ENCODE results near the gene SHROOM3.

The SHROOM3 gene

DNA sequence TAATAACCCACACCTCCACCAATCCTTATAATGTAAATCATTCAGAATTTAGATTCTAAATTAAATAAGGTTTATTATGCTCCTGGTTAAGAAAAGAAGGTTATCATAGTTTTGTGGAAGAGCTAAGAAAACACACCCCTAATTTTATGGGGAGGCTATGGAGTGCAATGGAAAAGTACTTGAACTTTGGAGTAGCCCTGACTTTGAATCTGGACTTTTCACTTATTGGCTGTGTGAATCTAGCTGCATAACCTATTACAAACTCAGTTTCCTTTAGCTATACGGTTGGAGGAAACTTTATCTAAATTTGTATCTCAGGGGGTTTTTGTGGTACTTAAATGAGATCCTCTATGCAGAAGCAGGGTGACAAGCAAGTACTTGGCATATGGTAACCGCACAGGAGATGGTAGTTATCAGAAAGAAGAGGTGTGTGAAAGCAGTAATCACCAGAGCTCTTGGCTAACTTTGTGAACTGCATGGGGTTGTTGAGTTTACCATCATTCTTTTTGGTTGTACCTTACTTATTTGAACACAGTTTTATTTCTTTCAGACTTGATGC lies 143.1 kb downstream of the SHROOM3 start:
- TF ChIP-seq, protein P1, sequence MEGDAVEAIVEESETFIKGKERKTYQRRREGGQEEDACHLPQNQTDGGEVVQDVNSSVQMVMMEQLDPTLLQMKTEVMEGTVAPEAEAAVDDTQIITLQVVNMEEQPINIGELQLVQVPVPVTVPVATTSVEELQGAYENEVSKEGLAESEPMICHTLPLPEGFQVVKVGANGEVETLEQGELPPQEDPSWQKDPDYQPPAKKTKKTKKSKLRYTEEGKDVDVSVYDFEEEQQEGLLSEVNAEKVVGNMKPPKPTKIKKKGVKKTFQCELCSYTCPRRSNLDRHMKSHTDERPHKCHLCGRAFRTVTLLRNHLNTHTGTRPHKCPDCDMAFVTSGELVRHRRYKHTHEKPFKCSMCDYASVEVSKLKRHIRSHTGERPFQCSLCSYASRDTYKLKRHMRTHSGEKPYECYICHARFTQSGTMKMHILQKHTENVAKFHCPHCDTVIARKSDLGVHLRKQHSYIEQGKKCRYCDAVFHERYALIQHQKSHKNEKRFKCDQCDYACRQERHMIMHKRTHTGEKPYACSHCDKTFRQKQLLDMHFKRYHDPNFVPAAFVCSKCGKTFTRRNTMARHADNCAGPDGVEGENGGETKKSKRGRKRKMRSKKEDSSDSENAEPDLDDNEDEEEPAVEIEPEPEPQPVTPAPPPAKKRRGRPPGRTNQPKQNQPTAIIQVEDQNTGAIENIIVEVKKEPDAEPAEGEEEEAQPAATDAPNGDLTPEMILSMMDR (IDR thresholded peaks at IDR 0.05; ENCODE audit: unreplicated experiment in 3 of 3) = no peak
- Mint-ChIP-seq H3K36me3 (ENCODE audit: low read depth) (no peaks in the 10 kb centered on the region), H3K9me3 (no peaks in the 10 kb centered on the region), H3K27ac (no peak overlapping the region), H3K4me1 (peaks cover 44% of the 10 kb centered on the region), H3K27me3 (ENCODE audit: low read depth) (peaks cover 4% of the 10 kb centered on the region), H3K4me3 (no peak overlapping the region)

DNA sequence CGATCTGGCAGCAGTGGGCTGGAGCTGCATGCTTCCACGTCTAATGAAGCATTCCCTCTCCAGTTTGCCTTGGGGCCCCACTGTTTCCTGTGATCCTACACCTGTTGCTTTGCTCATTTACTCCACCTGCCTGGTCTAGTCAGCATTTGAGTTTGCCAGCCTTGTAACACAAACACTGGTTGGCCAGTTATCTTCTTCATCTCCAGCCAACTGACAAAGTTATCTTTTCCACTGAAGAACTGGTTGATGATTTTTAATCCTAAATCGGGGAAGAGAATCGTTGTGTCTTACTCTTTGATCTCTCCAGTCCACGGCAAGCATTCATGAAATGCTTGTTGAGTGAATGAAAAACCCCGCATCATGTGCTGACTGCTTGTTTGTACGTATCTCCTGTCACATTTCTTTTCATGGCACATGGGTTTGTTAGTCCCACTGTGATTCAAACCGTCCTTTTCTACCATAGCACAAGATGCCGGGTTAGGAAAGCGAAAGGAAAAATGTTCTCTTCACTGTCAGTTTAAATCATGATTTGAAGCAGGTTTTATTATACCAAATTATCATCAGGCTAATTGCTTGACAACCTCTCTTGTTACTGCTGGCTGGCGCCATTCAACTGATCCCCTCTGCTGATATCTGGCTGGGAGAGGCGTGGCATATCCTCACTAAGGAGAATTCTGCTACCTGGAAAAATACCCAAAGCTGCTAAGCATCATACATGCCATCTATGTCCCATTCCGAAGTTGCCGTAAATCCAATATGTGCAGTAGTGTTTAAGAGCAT lies 144.8 kb downstream of the SHROOM3 start:
- TF ChIP-seq, protein P1 (IDR thresholded peaks at IDR 0.05; ENCODE audit: unreplicated experiment in 3 of 3) = no peak
- Mint-ChIP-seq H3K4me1 (peaks cover 41% of the 10 kb centered on the region), H3K4me3 (no peak overlapping the region), H3K9me3 (no peaks in the 10 kb centered on the region), H3K36me3 (ENCODE audit: low read depth) (no peaks in the 10 kb centered on the region), H3K27ac (peak overlapping the region in 2 of 3 experiments; percentile 30 to 37), H3K27me3 (ENCODE audit: low read depth) (peaks cover 4% of the 10 kb centered on the region)

- H3K9me3 Mint-ChIP-seq = no peaks in the 10 kb centered on the region
- TF ChIP-seq, protein P1 (IDR thresholded peaks at IDR 0.05; ENCODE audit: unreplicated experiment in 3 of 3) = no peak
- no peaks in the 10 kb centered on the region for H3K36me3 Mint-ChIP-seq (ENCODE audit: low read depth)
- H3K4me3 Mint-ChIP-seq = no peak overlapping the region
- peak overlapping the region; percentile 75 to 90 (median 88) for H3K27ac Mint-ChIP-seq
- peaks cover 56% of the 10 kb centered on the region for H3K4me1 Mint-ChIP-seq
- peaks cover 4% of the 10 kb centered on the region for H3K27me3 Mint-ChIP-seq (ENCODE audit: low read depth)
These were observed 146.3 kb downstream of the SHROOM3 start for GRCh38 chr4:76581077-76581962.

DNA sequence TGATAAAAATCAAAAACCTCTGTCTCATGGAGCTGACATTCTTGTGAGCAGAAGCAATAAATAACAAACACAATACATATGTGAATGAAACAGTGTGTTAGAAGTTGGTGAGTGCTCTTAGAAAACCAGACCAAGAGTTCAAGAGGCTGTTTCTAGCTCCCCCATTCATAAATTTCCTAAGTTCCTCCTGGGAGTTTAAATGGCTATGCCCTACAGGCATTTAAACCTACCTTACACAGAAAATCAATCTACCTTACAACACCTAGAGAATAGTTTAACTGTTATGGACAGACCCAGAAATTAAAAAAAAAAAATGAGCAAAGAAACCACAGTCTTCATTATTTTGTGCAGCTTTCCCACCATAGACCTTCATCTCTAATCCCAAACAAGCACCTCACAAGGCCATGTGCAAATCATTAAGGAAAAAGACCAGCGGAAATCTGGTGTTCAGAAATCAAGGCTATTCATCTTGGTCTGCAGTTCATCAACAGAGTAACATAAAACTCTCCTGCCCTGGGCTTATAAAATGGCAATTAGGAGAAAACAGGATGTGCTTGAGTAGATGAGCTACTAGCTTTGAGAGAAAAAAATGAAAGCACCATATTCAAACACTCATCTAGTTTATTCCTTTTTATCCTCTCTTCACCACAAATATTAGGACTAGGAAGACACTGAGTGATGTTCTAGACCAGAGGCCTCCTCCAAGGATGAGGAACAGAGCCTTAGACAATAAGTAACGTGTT lies 147.2 kb downstream of the SHROOM3 start:
- H3K4me3 Mint-ChIP-seq = no peak overlapping the region
- TF ChIP-seq, protein P1 (IDR thresholded peaks at IDR 0.05; ENCODE audit: unreplicated experiment in 3 of 3) = no peak
- H3K9me3 Mint-ChIP-seq = no peaks in the 10 kb centered on the region
- H3K27ac Mint-ChIP-seq = peak overlapping the region; percentile 75 to 90 (median 88)
- peaks cover 4% of the 10 kb centered on the region for H3K27me3 Mint-ChIP-seq (ENCODE audit: low read depth)
- peaks cover 62% of the 10 kb centered on the region for H3K4me1 Mint-ChIP-seq
- H3K36me3 Mint-ChIP-seq (ENCODE audit: low read depth) = no peaks in the 10 kb centered on the region

DNA sequence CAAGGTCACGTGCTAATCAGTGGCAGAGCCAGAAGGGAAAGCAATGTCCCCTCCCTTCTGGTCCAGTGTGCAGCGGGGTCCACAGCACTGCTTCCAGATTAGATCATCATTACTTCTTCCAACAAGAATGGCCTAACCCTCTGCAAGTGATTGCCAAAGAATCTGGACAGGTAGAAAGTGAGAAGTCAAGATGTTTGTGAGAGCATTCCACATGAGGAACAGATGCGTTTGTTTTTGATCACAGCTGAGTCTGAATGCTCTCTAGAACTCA lies 147.7 kb downstream of the SHROOM3 start:
- Mint-ChIP-seq H3K4me3 (peak overlapping the region in 1 of 3 experiments; percentile 7), H3K36me3 (ENCODE audit: low read depth) (no peaks in the 10 kb centered on the region), H3K9me3 (no peaks in the 10 kb centered on the region), H3K27ac (peak overlapping the region; percentile 75 to 90 (median 88)), H3K27me3 (ENCODE audit: low read depth) (peaks cover 4% of the 10 kb centered on the region), H3K4me1 (peaks cover 64% of the 10 kb centered on the region)
- TF ChIP-seq, protein P1 (IDR thresholded peaks at IDR 0.05; ENCODE audit: unreplicated experiment in 3 of 3) = no peak

All from nephron (organoid).